Skeletal muscle satellite cell (primary cell): Measurements from ENCODE around the gene TRIM72.

Experiments used
- H3K27me3 ChIP-seq: 2 replicates; pipeline ENCODE4 v1.7.0; 2013; ENCODE audit warnings: low read length; ENCODE audit not compliant: control insufficient read depth, insufficient read depth
- H3K36me3 ChIP-seq: 2 replicates; pipeline ENCODE4 v1.7.0; 2013; ENCODE audit warnings: mild to moderate bottlenecking, control low read depth, low read length; ENCODE audit not compliant: insufficient read depth
- H3K4me1 ChIP-seq: 2 replicates; pipeline ENCODE4 v1.7.0; 2013; ENCODE audit warnings: low read length; ENCODE audit not compliant: control insufficient read depth, insufficient read depth
- H3K4me2 ChIP-seq: 2 replicates; pipeline ENCODE4 v1.7.0; 2013; ENCODE audit warnings: mild to moderate bottlenecking, low read length
- H3K4me3 ChIP-seq: 2 replicates; pipeline ENCODE4 v1.7.0; 2013; ENCODE audit warnings: low read length
- H3K9ac ChIP-seq: 2 replicates; pipeline ENCODE4 v1.7.0; 2013; ENCODE audit warnings: mild to moderate bottlenecking, low read depth, low read length, moderate library complexity
- H3K9me3 ChIP-seq: replicated peaks from 2 replicates; pipeline ENCODE4 v1.7.0; 2013; ENCODE audit warnings: mild to moderate bottlenecking, control low read depth, low read length

TRIM72 gene

GRCh38 chr16:31246296-31246695 is 32.4 kb downstream of the TRIM72 start:
- no peaks in the 10 kb centered on the region for H3K9me3 ChIP-seq
- H3K36me3 ChIP-seq, result no peaks in the 10 kb centered on the region
- peaks cover 15% of the 10 kb centered on the region for H3K27me3 ChIP-seq
- no peaks in the 10 kb centered on the region for H3K4me1 ChIP-seq
- H3K4me2 ChIP-seq, result no peak overlapping the region
- H3K9ac ChIP-seq, result no peak overlapping the region
- no peak overlapping the region for H3K4me3 ChIP-seq

DNA sequence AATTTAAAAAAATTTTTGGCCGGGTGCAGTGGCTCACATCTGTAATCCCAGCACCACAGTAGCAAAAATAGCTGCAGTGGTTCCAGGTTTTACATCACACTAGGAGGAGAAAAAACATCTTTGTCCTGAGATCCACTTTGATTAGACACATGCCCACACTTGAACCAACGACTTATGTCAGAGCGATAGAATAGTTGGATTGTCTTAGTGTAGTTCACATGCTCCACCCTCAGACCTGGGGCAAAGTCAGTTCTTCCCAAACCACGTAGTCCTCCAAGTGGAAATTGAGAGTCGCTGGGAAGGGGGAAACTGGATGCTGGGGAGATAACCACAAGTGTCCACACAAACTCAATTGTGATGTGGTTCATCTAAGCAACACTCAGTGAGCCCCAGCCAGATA is 34.4 kb downstream of the TRIM72 start:
- Histone ChIP-seq H3K9ac (no peak overlapping the region), H3K9me3 (no peaks in the 10 kb centered on the region)

DNA sequence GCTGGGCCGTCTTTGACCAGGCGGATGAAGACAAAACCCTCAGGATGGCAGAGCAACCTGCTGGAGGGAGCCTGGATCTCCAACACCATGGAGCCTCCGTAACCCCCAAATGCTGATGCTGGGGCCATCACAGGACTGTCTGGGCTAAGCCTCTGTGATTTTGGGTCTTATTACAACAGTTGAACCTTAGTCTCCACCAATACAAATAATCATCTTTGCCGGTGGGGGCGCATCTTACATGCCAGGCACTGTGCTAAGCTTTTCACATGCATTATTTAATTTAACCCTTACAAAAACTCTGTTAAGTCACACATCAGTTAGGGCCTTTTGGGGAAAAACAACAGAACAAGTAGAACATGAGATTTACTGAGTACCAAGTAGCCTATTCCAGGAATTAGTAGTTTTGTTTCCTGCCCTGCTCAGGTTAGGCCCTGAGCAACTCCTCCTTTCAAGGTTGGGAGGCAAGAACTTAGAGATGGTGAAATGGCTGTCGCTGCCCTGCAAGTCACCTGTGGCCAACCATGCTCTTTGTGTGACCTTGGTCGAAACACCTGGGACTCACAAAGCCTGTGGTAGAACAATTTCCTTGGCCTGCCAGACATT is 37.0 kb downstream of the TRIM72 start:
- Histone ChIP-seq H3K36me3 (no peaks in the 10 kb centered on the region), H3K4me1 (no peaks in the 10 kb centered on the region), H3K4me2 (no peak overlapping the region)

More for the DNA sequence above, 34.4 kb downstream of the TRIM72 start:
- Histone ChIP-seq H3K4me2 (no peak overlapping the region), H3K4me1 (no peaks in the 10 kb centered on the region), H3K36me3 (no peaks in the 10 kb centered on the region), H3K27me3 (peaks cover 9% of the 10 kb centered on the region), H3K4me3 (no peak overlapping the region)

GRCh38 chr16:31251435-31251834 is 37.5 kb downstream of the TRIM72 start:
- Histone ChIP-seq H3K9ac (no peak overlapping the region), H3K9me3 (no peaks in the 10 kb centered on the region), H3K4me1 (no peaks in the 10 kb centered on the region), H3K4me2 (no peak overlapping the region), H3K36me3 (no peaks in the 10 kb centered on the region), H3K27me3 (peaks cover 5% of the 10 kb centered on the region), H3K4me3 (no peak overlapping the region)

More for the DNA sequence above, 37.0 kb downstream of the TRIM72 start:
- Histone ChIP-seq H3K9me3 (no peaks in the 10 kb centered on the region), H3K27me3 (peaks cover 9% of the 10 kb centered on the region), H3K9ac (no peak overlapping the region), H3K4me3 (no peak overlapping the region)

DNA sequence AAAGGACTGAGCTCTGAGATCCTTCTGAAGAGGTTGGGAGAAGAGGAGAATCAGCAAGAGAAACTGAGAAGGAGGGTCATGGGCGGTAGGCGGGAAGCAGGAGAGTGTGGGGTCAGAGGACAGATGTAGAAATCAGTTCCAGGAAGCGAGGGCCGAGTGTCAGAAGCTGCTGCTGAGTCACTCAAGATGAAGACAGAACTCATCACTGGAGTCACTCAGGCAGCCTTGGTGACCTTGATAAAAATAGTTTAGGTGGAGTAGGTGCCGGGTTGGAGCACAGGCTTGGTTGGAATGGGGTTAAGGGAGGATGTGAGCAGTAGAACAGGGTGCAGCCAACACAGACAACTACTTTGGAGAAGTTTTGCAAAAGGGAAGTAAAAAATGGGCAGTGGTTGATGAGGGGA is 39.7 kb downstream of the TRIM72 start:
- Histone ChIP-seq H3K27me3 (peaks cover 4% of the 10 kb centered on the region), H3K4me1 (no peaks in the 10 kb centered on the region), H3K9ac (no peak overlapping the region), H3K36me3 (no peaks in the 10 kb centered on the region), H3K4me3 (no peak overlapping the region), H3K4me2 (no peak overlapping the region), H3K9me3 (no peaks in the 10 kb centered on the region)

DNA sequence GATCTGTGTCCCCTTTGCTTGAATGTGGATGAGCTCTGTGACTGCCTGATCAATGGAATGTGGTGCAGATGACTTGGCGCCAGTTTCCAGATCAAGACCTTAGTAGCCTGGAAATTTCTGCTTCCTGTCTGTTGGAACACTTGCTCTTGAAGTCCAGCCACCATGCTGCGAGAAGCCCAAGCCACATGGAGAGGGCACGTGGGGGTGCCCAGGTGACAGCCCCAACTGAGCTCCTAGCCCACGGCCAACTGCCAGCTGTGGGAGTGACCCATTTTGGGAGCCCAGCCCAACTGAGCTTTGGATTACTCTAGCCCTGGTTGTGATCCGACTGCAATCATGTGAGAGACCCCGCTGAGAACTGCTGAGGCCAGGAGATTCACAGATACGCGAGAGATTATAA is 42.5 kb downstream of the TRIM72 start:
- H3K36me3 ChIP-seq, result no peaks in the 10 kb centered on the region
- H3K27me3 ChIP-seq, result peaks cover 9% of the 10 kb centered on the region
- H3K9me3 ChIP-seq, result no peaks in the 10 kb centered on the region
- H3K4me1 ChIP-seq, result no peaks in the 10 kb centered on the region
- no peak overlapping the region for H3K4me2 ChIP-seq
- no peak overlapping the region for H3K9ac ChIP-seq
- no peak overlapping the region for H3K4me3 ChIP-seq

- Histone ChIP-seq H3K27me3 (peaks cover 16% of the 10 kb centered on the region), H3K36me3 (no peaks in the 10 kb centered on the region), H3K4me1 (no peaks in the 10 kb centered on the region), H3K9me3 (no peaks in the 10 kb centered on the region), H3K9ac (no peak overlapping the region), H3K4me3 (no peak overlapping the region), H3K4me2 (no peak overlapping the region)
Measured at GRCh38 chr16:31258366-31258765, 44.4 kb downstream of the TRIM72 start.

DNA sequence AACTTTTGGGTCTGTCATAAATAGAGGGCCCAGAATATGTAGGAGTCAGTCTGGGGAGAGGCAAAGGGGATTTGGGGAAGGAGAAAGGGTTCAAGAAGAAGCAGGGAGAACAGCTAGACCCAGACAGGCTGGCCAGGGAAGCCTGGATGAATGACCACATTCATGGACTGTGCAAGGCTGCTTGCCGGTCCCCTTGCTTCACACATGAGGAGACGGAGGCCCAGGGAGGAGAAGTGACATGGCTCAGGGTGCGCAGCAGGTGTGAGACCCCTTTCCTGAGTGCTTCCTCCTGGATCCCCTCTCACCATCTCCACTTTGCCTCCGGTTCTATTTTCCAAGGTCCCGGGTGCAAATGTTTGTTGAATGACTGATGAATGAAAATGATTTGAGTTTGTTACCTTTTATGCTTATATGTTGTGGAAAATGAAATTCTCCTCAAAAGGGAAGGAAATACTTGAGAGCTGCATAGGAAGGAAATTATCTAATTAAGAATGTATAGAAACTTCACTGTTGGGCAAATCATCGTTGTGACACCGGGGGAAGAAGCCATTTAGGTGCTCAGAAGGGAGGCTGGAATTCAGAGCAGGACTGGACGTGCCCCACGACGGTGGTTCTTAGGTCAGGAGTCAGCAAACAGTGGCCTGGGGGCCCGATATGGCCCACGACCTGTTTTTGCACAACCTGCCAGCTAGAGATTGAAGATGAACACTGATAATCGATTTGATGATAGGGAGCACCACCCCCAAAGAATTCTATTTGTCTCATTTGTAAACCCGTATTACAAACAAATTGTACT is 46.4 kb downstream of the TRIM72 start:
- peaks cover 16% of the 10 kb centered on the region for H3K27me3 ChIP-seq
- no peak overlapping the region for H3K4me2 ChIP-seq
- no peaks in the 10 kb centered on the region for H3K9me3 ChIP-seq
- no peak overlapping the region for H3K9ac ChIP-seq
- no peaks in the 10 kb centered on the region for H3K36me3 ChIP-seq
- H3K4me1 ChIP-seq, result no peaks in the 10 kb centered on the region
- H3K4me3 ChIP-seq, result no peak overlapping the region

DNA sequence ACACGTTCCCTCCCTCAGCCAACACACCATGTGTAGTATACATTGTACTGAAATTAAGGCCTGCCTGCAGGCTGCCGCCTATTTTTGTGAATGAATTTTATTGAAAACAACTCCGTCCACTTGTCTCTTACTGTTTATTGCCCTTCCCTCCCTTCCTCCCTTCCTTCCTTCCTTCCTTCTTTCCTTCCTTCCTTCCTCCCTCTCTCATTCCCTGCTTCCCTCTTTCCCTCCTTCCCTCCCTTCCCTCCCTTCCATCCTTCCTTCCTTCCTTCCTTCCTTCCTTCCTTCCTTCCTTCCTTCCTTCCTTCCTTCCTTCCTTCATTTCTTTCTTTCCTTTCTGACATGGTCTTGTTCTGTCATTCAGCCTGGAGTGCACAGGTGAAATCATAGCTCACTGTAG is 48.2 kb downstream of the TRIM72 start:
- Histone ChIP-seq H3K4me2 (no peak overlapping the region), H3K4me1 (no peaks in the 10 kb centered on the region), H3K36me3 (no peaks in the 10 kb centered on the region), H3K4me3 (no peak overlapping the region), H3K9ac (no peak overlapping the region), H3K27me3 (peaks cover 16% of the 10 kb centered on the region), H3K9me3 (no peaks in the 10 kb centered on the region)

GRCh38 chr16:31265329-31266245 is 51.7 kb downstream of the TRIM72 start:
- Histone ChIP-seq H3K9ac (no peak overlapping the region), H3K4me1 (no peaks in the 10 kb centered on the region)

GRCh38 chr16:31267332-31268032 is 53.6 kb downstream of the TRIM72 start:
- Histone ChIP-seq H3K9me3 (no peaks in the 10 kb centered on the region), H3K27me3 (peaks cover 12% of the 10 kb centered on the region), H3K9ac (no peak overlapping the region), H3K4me3 (no peak overlapping the region), H3K4me2 (no peak overlapping the region), H3K36me3 (no peaks in the 10 kb centered on the region), H3K4me1 (no peaks in the 10 kb centered on the region)

More at GRCh38 chr16:31265329-31266245, 51.7 kb downstream of the TRIM72 start:
- Histone ChIP-seq H3K36me3 (no peaks in the 10 kb centered on the region), H3K4me2 (no peak overlapping the region), H3K27me3 (peaks cover 14% of the 10 kb centered on the region), H3K9me3 (no peaks in the 10 kb centered on the region), H3K4me3 (no peak overlapping the region)
